PC-9 (cell line): ENCODE data around the gene PPP2R5B. TPM values are rescaled to one million over a fixed set of nuclear protein-coding genes. Genes with fewer than 3 reads are reported as not detected.
A peak's percentile ranks its signal among the peaks of the same experiment; 100 is the strongest.

Experiments
- BruUV-seq: library from RNA; stranded (reverse); fragments of 400-500 nt; replicated peaks from 2 replicates; lab custom pipeline; 2021; lab: Mats Ljungman, UMichigan
- CTCF ChIA-PET: fragments of 300-600 bp; sonication (Branson Sonifier 250); formaldehyde crosslinking; loops from one replicate; lab custom pipeline; 2022; ENCODE audit warnings: antibody characterized with exemption; lab: Charles Lee
- POLR2A ChIA-PET: fragments of 300-600 bp; sonication (Branson Sonifier 250); formaldehyde crosslinking; loops from one replicate; lab custom pipeline; 2022; ENCODE audit warnings: antibody characterized with exemption; ENCODE audit not compliant: unreplicated experiment; lab: Charles Lee
- DNase-seq, 2 experiments: peaks; one replicate each; pipeline versions ENCODE4 v3.0.0 to v3.0.0-alpha.2; 2015 to 2022; ENCODE audit warnings: mixed read lengths in 1 of 2
- H2AFZ ChIP-seq: fragments of 200-600 bp; sonication (generic); 2 replicates; pipeline ENCODE4 v1.8.1; 2017; ENCODE audit warnings: antibody characterized with exemption
- H3F3A ChIP-seq: fragments of 200-600 bp; sonication (generic); 2 replicates; pipeline ENCODE4 v1.8.1; 2017; ENCODE audit warnings: antibody characterized with exemption, mild to moderate bottlenecking, low read depth; ENCODE audit not compliant: insufficient read depth
- H3K27ac ChIP-seq: fragments of 200-600 bp; sonication (generic); 2 replicates; pipeline ENCODE4 v1.6.1; 2016; ENCODE audit warnings: mixed run types
- H3K27me3 ChIP-seq: fragments of 200-600 bp; sonication (generic); 2 replicates; pipeline ENCODE4 v1.6.1; 2016; ENCODE audit warnings: low read depth, mixed run types; ENCODE audit not compliant: insufficient read depth
- H3K36me3 ChIP-seq: fragments of 200-600 bp; sonication (generic); 2 replicates; pipeline ENCODE4 v1.6.1; 2016; ENCODE audit warnings: low read depth, mixed run types
- H3K4me1 ChIP-seq: fragments of 200-600 bp; sonication (generic); replicated peaks from 2 replicates; pipeline ENCODE4 v1.6.1; 2016; ENCODE audit warnings: mixed run types; ENCODE audit not compliant: insufficient read depth
- H3K4me2 ChIP-seq: fragments of 200-600 bp; sonication (generic); 2 replicates; pipeline ENCODE4 v1.6.1; 2017; ENCODE audit warnings: mixed run types
- H3K4me3 ChIP-seq: fragments of 200-600 bp; sonication (generic); 2 replicates; pipeline ENCODE4 v1.6.1; 2016; ENCODE audit warnings: mixed run types
- H3K79me2 ChIP-seq: fragments of 200-600 bp; sonication (generic); 2 replicates; pipeline ENCODE4 v1.6.1; 2017; ENCODE audit warnings: low read depth, mixed run types
- H3K9me2 ChIP-seq: fragments of 200-600 bp; sonication (generic); 2 replicates; pipeline ENCODE4 v1.8.1; 2017; ENCODE audit warnings: mild to moderate bottlenecking; ENCODE audit not compliant: insufficient read depth
- H3K9me3 ChIP-seq: fragments of 200-600 bp; sonication (generic); 2 replicates; pipeline ENCODE4 v1.8.1; 2016; ENCODE audit warnings: low read depth; ENCODE audit not compliant: insufficient read depth
- H4K20me1 ChIP-seq: fragments of 200-600 bp; sonication (generic); 2 replicates; pipeline ENCODE4 v1.8.1; 2017; ENCODE audit not compliant: insufficient read depth
- EZH2 ChIP-seq: fragments of 200-600 bp; sonication (generic); IDR thresholded peaks from 2 replicates; pipeline ENCODE4 v1.8.0; 2017; ENCODE audit warnings: antibody characterized with exemption, low read depth
- intact Hi-C: fragments of 100-400 bp; cut with micrococcal nuclease; formaldehyde crosslinking; loops from one replicate; pipeline ENCODE4 v1.10.0; 2022; ENCODE audit not compliant: unreplicated experiment
- total RNA-seq: library from RNA; stranded (reverse); gene quantifications from 2 replicates; pipeline ENCODE4 v1.2.3, GENCODE V29; 2021
- TF ChIP-seq, protein P1 (sequence below): fragments of 200-600 bp; sonication (generic); conservative IDR thresholded peaks from 2 replicates; pipeline ENCODE4 v1.6.1; 2017; ENCODE audit warnings: mixed run types, antibody characterized with exemption, mild to moderate bottlenecking, moderate library complexity

The PPP2R5B gene
- total RNA-seq, 1 experiment from 2014 or later, result 13.7 TPM

DNA sequence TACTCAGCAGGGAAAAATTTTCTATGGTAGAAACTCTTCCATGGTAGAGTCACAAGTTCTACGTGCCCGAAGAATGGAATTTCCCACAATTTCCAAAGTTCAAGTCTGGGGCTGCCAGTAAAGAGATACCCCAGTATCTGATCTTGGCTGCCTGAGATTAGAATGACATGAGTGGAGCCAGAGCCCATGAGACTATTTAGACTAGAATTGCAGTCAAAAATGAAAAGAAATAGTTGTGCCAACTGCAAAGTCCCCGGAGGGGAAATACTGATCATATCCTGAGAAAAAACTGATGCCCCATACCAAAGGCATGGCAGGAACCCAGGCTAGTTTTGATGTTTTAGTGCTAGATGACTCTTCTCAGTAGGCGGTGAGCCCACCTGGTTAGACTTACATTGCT lies 36.2 kb downstream of the PPP2R5B start:
- ChIA-PET POLR2A (no interaction called here), CTCF (no interaction called here)
- TF ChIP-seq, protein P1, sequence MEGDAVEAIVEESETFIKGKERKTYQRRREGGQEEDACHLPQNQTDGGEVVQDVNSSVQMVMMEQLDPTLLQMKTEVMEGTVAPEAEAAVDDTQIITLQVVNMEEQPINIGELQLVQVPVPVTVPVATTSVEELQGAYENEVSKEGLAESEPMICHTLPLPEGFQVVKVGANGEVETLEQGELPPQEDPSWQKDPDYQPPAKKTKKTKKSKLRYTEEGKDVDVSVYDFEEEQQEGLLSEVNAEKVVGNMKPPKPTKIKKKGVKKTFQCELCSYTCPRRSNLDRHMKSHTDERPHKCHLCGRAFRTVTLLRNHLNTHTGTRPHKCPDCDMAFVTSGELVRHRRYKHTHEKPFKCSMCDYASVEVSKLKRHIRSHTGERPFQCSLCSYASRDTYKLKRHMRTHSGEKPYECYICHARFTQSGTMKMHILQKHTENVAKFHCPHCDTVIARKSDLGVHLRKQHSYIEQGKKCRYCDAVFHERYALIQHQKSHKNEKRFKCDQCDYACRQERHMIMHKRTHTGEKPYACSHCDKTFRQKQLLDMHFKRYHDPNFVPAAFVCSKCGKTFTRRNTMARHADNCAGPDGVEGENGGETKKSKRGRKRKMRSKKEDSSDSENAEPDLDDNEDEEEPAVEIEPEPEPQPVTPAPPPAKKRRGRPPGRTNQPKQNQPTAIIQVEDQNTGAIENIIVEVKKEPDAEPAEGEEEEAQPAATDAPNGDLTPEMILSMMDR, result no peak
- TF ChIP-seq EZH2, result no peak
- intact Hi-C loops, result no loop called here
- H3K9me2 ChIP-seq, result no peaks in the 10 kb centered on the region
- no peaks in the 10 kb centered on the region for H4K20me1 ChIP-seq
- BruUV-seq, result no TSS peak
- no peak overlapping the region for H3K27ac ChIP-seq
- no peak for DNase-seq
- H3K27me3 ChIP-seq, result no peaks in the 10 kb centered on the region
- no peak overlapping the region for H3K4me2 ChIP-seq
- no peak overlapping the region for H2AFZ ChIP-seq
- no peaks in the 10 kb centered on the region for H3K4me1 ChIP-seq
- no peaks in the 10 kb centered on the region for H3K9me3 ChIP-seq
- no peaks in the 10 kb centered on the region for H3K36me3 ChIP-seq
- no peaks in the 10 kb centered on the region for H3K79me2 ChIP-seq
- no peak overlapping the region for H3K4me3 ChIP-seq
- H3F3A ChIP-seq, result 0 out of 2 replicates have a peak, but pooled peaks cover 3% of the 10 kb centered on the region

DNA sequence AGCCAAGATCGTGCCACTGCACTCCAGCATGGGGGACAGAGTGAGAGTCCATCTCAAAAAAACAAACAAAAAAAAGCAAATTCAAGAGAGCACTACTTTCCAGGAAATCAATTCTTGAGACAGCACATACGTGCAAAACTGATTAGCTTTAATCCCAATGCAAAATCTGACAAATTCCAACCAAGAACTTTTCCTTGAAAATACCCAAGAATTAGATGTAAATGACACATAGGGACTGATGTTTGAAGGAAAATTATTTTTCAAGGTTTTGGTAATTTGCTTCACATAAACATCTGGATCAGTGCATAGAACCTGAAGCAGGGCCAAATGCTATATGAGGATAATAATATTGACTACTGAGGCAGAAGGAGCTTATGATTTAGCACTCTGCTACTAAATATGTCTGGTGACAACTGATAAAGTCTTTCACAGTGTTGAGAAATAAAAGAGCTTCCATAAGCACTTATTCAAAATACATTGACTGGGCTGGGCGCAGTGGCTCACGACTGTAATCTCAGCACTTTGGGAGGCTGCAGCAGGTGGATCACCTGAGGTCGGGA lies 38.7 kb downstream of the PPP2R5B start:
- Histone ChIP-seq H3K9me2 (no peaks in the 10 kb centered on the region), H3K4me3 (no peak overlapping the region), H3K27ac (no peak overlapping the region), H4K20me1 (no peaks in the 10 kb centered on the region), H3F3A (0 out of 2 replicates have a peak, but pooled peaks cover 3% of the 10 kb centered on the region), H3K27me3 (no peaks in the 10 kb centered on the region), H3K79me2 (no peaks in the 10 kb centered on the region), H2AFZ (no peak overlapping the region), H3K4me1 (no peaks in the 10 kb centered on the region), H3K36me3 (no peaks in the 10 kb centered on the region), H3K4me2 (no peak overlapping the region), H3K9me3 (no peaks in the 10 kb centered on the region)
- no peak for TF ChIP-seq EZH2
- DNase-seq, result no peak
- ChIA-PET CTCF (no interaction called here), POLR2A (no interaction called here)
- intact Hi-C loops, result no loop called here
- no TSS peak for BruUV-seq

DNA sequence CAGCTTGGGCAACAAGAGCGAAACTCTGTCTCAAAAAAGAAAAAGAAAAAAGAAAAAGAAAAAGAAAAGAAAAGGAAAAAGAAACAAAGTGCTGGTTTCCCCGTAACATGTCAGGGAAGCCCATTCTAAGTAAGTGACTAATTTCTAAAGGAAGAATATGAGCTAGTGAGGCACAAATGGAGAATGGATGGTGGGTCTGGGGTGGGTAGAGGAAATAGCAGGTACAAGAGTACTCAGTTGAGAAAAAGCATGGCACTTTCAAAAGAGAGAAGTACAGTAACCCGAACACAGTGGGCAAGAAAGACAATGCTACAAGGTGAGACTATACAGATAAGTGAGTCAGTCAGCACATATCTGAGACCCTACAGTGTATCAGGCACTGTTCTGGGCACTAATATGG lies 42.9 kb downstream of the PPP2R5B start:
- Histone ChIP-seq H3K36me3 (no peaks in the 10 kb centered on the region), H3K27ac (no peak overlapping the region), H4K20me1 (no peaks in the 10 kb centered on the region), H3K9me2 (no peaks in the 10 kb centered on the region), H3K9me3 (no peaks in the 10 kb centered on the region), H2AFZ (no peak overlapping the region), H3K4me1 (peaks cover 26% of the 10 kb centered on the region), H3K79me2 (no peaks in the 10 kb centered on the region), H3F3A (peaks cover 26% of the 10 kb centered on the region), H3K4me3 (no peak overlapping the region), H3K27me3 (no peaks in the 10 kb centered on the region), H3K4me2 (no peak overlapping the region)
- intact Hi-C loops, result no loop called here
- CTCF ChIA-PET, result no interaction called here
- TF ChIP-seq, protein P1, result no peak
- no peak for TF ChIP-seq EZH2
- no peak for DNase-seq
- POLR2A ChIA-PET, result no interaction called here
- no TSS peak for BruUV-seq

DNA sequence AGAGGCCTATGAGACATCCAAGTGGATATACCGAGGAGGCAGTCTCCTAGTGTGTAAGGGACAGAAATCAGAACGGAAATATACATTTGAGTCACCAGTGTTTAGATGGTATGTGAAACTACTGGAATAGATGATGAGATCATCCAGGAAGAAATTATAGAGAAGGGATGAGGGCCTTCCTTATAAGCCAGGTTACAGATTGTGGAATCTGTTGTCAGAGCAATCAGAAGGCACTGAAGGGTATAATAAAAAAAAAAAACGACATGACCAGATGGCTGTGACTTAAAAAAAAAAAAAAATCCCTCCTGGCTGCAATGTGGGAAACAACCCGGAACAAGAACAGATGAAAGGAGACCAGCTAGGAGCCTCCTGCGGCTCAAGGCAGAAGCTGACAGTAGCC lies 44.7 kb downstream of the PPP2R5B start:
- no peaks in the 10 kb centered on the region for H3K36me3 ChIP-seq
- H2AFZ ChIP-seq, result no peak overlapping the region
- no peaks in the 10 kb centered on the region for H4K20me1 ChIP-seq
- intact Hi-C loops, result no loop called here
- TF ChIP-seq EZH2, result no peak
- TF ChIP-seq, protein P1, result no peak
- H3K4me3 ChIP-seq, result no peak overlapping the region
- H3K4me2 ChIP-seq, result peak overlapping the region; percentile 37
- H3K4me1 ChIP-seq, result peaks cover 26% of the 10 kb centered on the region
- no peaks in the 10 kb centered on the region for H3K9me3 ChIP-seq
- POLR2A ChIA-PET, result interaction anchor here (0.7 kb wide), 2 partner anchors 183 to 453 kb away, joined by 13 to 16 read pairs; partner anchors contain the start of gene NEAT1
- CTCF ChIA-PET, result no interaction called here
- peaks cover 28% of the 10 kb centered on the region for H3F3A ChIP-seq
- no peaks in the 10 kb centered on the region for H3K9me2 ChIP-seq
- no peaks in the 10 kb centered on the region for H3K27me3 ChIP-seq
- peak; percentile 19 to 98 for DNase-seq
- no peaks in the 10 kb centered on the region for H3K79me2 ChIP-seq
- H3K27ac ChIP-seq, result peak overlapping the region; percentile 95
- no TSS peak for BruUV-seq
